ENCODE results near the gene ICAM4. TPM values are rescaled to one million over a fixed set of nuclear protein-coding genes. Genes with fewer than 3 reads are reported as not detected.
A peak's percentile ranks its signal among the peaks of the same experiment; 100 is the strongest.

Gene ICAM4
- total and polyA plus RNA-seq, 9 of the 15 experiments (the other 6 are each of a cell fraction or from before 2014, with no cell fraction given), result 14.1 to 86.1 (median 29.6) TPM

GRCh38 chr19:10251792-10252694 is 34.7 kb upstream of the ICAM4 start, which contains the start of gene MRPL4 (continued):
- TF ChIP-seq, protein P1, sequence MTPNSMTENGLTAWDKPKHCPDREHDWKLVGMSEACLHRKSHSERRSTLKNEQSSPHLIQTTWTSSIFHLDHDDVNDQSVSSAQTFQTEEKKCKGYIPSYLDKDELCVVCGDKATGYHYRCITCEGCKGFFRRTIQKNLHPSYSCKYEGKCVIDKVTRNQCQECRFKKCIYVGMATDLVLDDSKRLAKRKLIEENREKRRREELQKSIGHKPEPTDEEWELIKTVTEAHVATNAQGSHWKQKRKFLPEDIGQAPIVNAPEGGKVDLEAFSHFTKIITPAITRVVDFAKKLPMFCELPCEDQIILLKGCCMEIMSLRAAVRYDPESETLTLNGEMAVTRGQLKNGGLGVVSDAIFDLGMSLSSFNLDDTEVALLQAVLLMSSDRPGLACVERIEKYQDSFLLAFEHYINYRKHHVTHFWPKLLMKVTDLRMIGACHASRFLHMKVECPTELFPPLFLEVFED (CRISPR knock-in tag; conservative IDR thresholded peaks at IDR 0.05), result no peak
- TF ChIP-seq ZNF407 (IDR thresholded peaks at IDR 0.05; ENCODE audit: low read depth) (no peak; the same call in 1 of the 2 replicates), SRSF9 (IDR thresholded peaks at IDR 0.05; ENCODE audit: borderline replicate concordance, low read depth, low read length) (no peak), BDP1 (IDR thresholded peaks at IDR 0.05; ENCODE audit: insufficient read depth, insufficient read length) (no peak), ZNF316 (IDR thresholded peaks at IDR 0.05) (0 out of 2 replicates have a peak, but pooled peaks have one; percentile 8), RHOXF2B (CRISPR knock-in tag; conservative IDR thresholded peaks at IDR 0.05) (no peak), ZMIZ1 (IDR thresholded peaks at IDR 0.05; ENCODE audit: low read depth in 2 of 2, low read length in 2 of 2) (0 out of 4 replicates have a peak, but pooled peaks of 1 of the 2 experiments have one; percentile 66), CSDE1 (IDR thresholded peaks at IDR 0.05) (peak in 1 of 2 experiments; percentile 87; a peak in 2 of 4 replicates), TSC22D4 (tag; IDR thresholded peaks at IDR 0.05) (no peak), NFE2 (IDR thresholded peaks at IDR 0.05; ENCODE audit: low read depth) (no peak; the same call in 1 of the 2 replicates), CREM (IDR thresholded peaks at IDR 0.05; ENCODE audit: low read depth) (peak; percentile 100), PYGO2 (tag; IDR thresholded peaks at IDR 0.05) (no peak), HDAC2 (IDR thresholded peaks at IDR 0.05) (peak; percentile 69; the same call in 1 of the 2 replicates), PHF21A (IDR thresholded peaks at IDR 0.05; ENCODE audit: borderline replicate concordance, low read depth) (0 out of 2 replicates have a peak, but pooled peaks have one; percentile 46)
